IMR-90 (cell line): ENCODE results near the gene TTI1.

ENCODE experiments used
- BHLHE40 ChIP-seq: fragments of 150-350 bp; IDR thresholded peaks from 2 replicates; pipeline ENCODE4 v1.6.1; 2016; ENCODE audit warnings: mild to moderate bottlenecking, low read depth, low read length
- CEBPB ChIP-seq: IDR thresholded peaks from 2 replicates; pipeline ENCODE4 v1.6.1; 2012; ENCODE audit warnings: low read depth, low read length, improper control_type of control experiment
- CHD1 ChIP-seq: IDR thresholded peaks from 2 replicates; pipeline ENCODE4 v1.6.1; 2012; ENCODE audit warnings: low read depth, low read length, improper control_type of control experiment
- ELK1 ChIP-seq: fragments of 150-350 bp; IDR thresholded peaks from 2 replicates; pipeline ENCODE4 v1.6.1; 2016; ENCODE audit warnings: low read depth, mild to moderate bottlenecking, low read length, moderate library complexity, borderline replicate concordance
- MAFK ChIP-seq: IDR thresholded peaks from 2 replicates; pipeline ENCODE4 v1.6.1; 2012; ENCODE audit warnings: low read depth, low read length, improper control_type of control experiment
- MAZ ChIP-seq: IDR thresholded peaks from 2 replicates; pipeline ENCODE4 v1.6.1; 2012; ENCODE audit warnings: low read depth, mild to moderate bottlenecking, low read length, improper control_type of control experiment, moderate library complexity, borderline replicate concordance
- MXI1 ChIP-seq: IDR thresholded peaks from 2 replicates; pipeline ENCODE4 v1.6.1; 2012; ENCODE audit warnings: low read depth, mild to moderate bottlenecking, low read length, moderate library complexity, borderline replicate concordance
- POLR2A ChIP-seq: IDR thresholded peaks from 2 replicates; pipeline ENCODE4 v1.6.1; 2012; ENCODE audit warnings: mild to moderate bottlenecking, low read depth, low read length
- RFX5 ChIP-seq: IDR thresholded peaks from 2 replicates; pipeline ENCODE4 v1.8.0; 2012; ENCODE audit warnings: low read depth, mild to moderate bottlenecking, low read length, moderate library complexity
- SMC3 ChIP-seq: fragments of 150-350 bp; IDR thresholded peaks from 2 replicates; pipeline ENCODE4 v1.6.1; 2016; ENCODE audit warnings: low read depth, mild to moderate bottlenecking, antibody characterized with exemption, low read length, moderate library complexity
- TF ChIP-seq, protein P1 (sequence below): conservative IDR thresholded peaks from 2 replicates; pipeline ENCODE4 v1.5.1; 2012; ENCODE audit warnings: mild to moderate bottlenecking, low read depth, low read length, improper control_type of control experiment
- TF ChIP-seq, protein P2 (sequence below): fragments of 150-350 bp; IDR thresholded peaks from 2 replicates; pipeline ENCODE4 v1.6.1; 2017; ENCODE audit warnings: mild to moderate bottlenecking, antibody characterized with exemption, low read length, low read depth

DNA sequence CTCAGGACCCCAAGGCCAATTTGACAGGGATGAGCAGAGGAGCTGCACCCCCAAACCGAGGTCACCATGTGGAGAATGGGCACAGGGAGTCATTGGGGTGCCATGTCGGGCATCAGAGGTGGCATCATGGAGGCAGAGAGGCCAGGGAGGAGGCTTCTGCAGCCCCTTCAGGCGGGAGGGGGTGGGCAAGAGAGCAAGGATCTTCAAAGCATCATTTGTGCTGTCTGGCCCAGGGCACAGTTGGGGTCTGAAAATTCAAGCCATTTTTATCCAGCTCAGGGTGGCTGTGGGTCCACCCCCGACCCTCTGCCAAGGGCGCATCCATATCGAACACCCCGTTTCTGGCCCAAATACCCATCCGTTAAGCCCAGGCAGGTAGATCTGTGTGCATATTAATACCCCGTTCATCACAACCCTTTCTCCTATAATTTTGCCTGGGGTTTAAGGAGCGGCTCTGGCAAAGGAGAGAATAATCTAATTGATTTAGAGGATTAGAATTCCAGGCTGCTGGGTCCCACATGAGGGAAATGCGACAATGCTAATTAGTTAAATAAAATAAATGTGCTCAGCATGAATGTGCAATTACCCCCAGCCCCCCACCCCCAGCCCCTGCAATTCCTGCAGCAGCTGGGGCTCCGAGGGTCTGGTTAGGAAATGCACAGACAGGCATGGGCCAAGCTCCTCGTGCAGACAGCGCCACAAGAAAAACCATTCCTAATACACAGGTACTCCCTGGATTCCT lies 98.5 kb downstream of the TTI1 start:
- TF ChIP-seq, protein P1, sequence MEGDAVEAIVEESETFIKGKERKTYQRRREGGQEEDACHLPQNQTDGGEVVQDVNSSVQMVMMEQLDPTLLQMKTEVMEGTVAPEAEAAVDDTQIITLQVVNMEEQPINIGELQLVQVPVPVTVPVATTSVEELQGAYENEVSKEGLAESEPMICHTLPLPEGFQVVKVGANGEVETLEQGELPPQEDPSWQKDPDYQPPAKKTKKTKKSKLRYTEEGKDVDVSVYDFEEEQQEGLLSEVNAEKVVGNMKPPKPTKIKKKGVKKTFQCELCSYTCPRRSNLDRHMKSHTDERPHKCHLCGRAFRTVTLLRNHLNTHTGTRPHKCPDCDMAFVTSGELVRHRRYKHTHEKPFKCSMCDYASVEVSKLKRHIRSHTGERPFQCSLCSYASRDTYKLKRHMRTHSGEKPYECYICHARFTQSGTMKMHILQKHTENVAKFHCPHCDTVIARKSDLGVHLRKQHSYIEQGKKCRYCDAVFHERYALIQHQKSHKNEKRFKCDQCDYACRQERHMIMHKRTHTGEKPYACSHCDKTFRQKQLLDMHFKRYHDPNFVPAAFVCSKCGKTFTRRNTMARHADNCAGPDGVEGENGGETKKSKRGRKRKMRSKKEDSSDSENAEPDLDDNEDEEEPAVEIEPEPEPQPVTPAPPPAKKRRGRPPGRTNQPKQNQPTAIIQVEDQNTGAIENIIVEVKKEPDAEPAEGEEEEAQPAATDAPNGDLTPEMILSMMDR = no peak
- no peak for TF ChIP-seq ELK1
- no peak for TF ChIP-seq SMC3
- TF ChIP-seq MXI1 = no peak
- no peak for TF ChIP-seq BHLHE40
- TF ChIP-seq MAFK = no peak
- TF ChIP-seq, protein P2, sequence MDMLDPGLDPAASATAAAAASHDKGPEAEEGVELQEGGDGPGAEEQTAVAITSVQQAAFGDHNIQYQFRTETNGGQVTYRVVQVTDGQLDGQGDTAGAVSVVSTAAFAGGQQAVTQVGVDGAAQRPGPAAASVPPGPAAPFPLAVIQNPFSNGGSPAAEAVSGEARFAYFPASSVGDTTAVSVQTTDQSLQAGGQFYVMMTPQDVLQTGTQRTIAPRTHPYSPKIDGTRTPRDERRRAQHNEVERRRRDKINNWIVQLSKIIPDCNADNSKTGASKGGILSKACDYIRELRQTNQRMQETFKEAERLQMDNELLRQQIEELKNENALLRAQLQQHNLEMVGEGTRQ = no peak
- TF ChIP-seq MAZ = no peak
- TF ChIP-seq POLR2A = no peak
- TF ChIP-seq CHD1 = no peak
- no peak for TF ChIP-seq CEBPB
- TF ChIP-seq RFX5 = no peak
